ENCODE results near the gene ZDHHC18.
"Not testable (repeated sequence)": the region's sequence is repeated elsewhere in the genome, so short reads cannot be mapped to it uniquely, and the experiment has no call there.

The ZDHHC18 gene

GRCh38 chr1:26862781-26863684, 36.5 kb downstream of the ZDHHC18 start, which contains the start of gene SFN:
SFN (plus strand) TSS chr1:26863149; CDS start chr1:26863213, 64 bp downstream.
- Mint-ChIP-seq H3K27me3 (ENCODE audit: low read depth) (peaks cover 4% of the 10 kb centered on the region), H3K36me3 (ENCODE audit: low read depth) (no peaks in the 10 kb centered on the region), H3K4me1 (peaks cover 15% of the 10 kb centered on the region), H3K9me3 (no peaks in the 10 kb centered on the region), H3K27ac (peak within 1 kb of the TSS in 2 of 3 experiments; percentile 42 to 63), H3K4me3 (peak within 1 kb of the TSS; percentile 79 to 90 (median 89))
- no peak for TF ChIP-seq CTCF (IDR thresholded peaks at IDR 0.05; ENCODE audit: unreplicated experiment in 3 of 3)

GRCh38 chr1:26863685-26864077, 37.2 kb downstream of the ZDHHC18 start:
- H3K27me3 Mint-ChIP-seq (ENCODE audit: low read depth): peaks cover 4% of the 10 kb centered on the region
- no peak overlapping the region for H3K27ac Mint-ChIP-seq
- peaks cover 10% of the 10 kb centered on the region for H3K4me1 Mint-ChIP-seq
- H3K4me3 Mint-ChIP-seq: peak overlapping the region; percentile 79 to 90 (median 79)
- H3K36me3 Mint-ChIP-seq (ENCODE audit: low read depth): no peaks in the 10 kb centered on the region
- H3K9me3 Mint-ChIP-seq: no peaks in the 10 kb centered on the region
- TF ChIP-seq CTCF (IDR thresholded peaks at IDR 0.05; ENCODE audit: unreplicated experiment in 3 of 3): no peak

- Mint-ChIP-seq H3K27me3 (ENCODE audit: low read depth) (peaks cover 4% of the 10 kb centered on the region), H3K27ac (peak overlapping the region; percentile 62 to 76 (median 67)), H3K4me1 (peaks cover 10% of the 10 kb centered on the region), H3K36me3 (ENCODE audit: low read depth) (no peaks in the 10 kb centered on the region), H3K9me3 (no peaks in the 10 kb centered on the region), H3K4me3 (peak overlapping the region; percentile 89 to 90 (median 90))
- TF ChIP-seq CTCF (IDR thresholded peaks at IDR 0.05; ENCODE audit: unreplicated experiment in 3 of 3): no peak
These were observed 38.4 kb downstream of the ZDHHC18 start for GRCh38 chr1:26864610-26865480.

- H3K27me3 Mint-ChIP-seq (ENCODE audit: low read depth); H3K4me1 Mint-ChIP-seq; H3K9me3 Mint-ChIP-seq; H3K36me3 Mint-ChIP-seq (ENCODE audit: low read depth); H3K27ac Mint-ChIP-seq; H3K4me3 Mint-ChIP-seq: not testable (repeated sequence)
These were observed 46.6 kb downstream of the ZDHHC18 start for GRCh38 chr1:26873097-26873496.

DNA sequence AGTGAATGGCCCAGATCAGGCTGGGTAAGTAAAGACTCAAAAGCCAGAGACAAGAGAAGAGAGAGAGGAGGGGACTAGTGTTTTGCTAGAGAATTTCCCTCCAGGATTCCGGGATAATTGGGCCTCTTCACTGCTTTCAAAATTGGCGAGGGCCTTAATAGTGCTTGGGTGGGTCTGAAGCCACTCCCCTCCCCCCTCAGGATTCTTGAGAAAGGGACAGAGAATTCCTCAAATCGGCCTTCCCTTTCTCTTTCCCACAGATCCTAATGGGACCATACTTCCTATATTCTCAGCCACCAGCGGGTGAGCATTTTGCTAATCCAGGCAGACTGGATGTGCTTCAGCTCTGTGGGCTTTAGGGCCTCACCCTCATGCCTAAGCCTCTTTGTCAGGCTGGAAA, 48.4 kb downstream of the ZDHHC18 start:
- no peak for TF ChIP-seq CTCF (IDR thresholded peaks at IDR 0.05; ENCODE audit: unreplicated experiment in 3 of 3)
- Mint-ChIP-seq H3K9me3 (no peaks in the 10 kb centered on the region), H3K27ac (no peak overlapping the region), H3K36me3 (ENCODE audit: low read depth) (peaks cover 9% of the 10 kb centered on the region), H3K27me3 (ENCODE audit: low read depth) (no peaks in the 10 kb centered on the region), H3K4me3 (no peak overlapping the region), H3K4me1 (no peaks in the 10 kb centered on the region)

DNA sequence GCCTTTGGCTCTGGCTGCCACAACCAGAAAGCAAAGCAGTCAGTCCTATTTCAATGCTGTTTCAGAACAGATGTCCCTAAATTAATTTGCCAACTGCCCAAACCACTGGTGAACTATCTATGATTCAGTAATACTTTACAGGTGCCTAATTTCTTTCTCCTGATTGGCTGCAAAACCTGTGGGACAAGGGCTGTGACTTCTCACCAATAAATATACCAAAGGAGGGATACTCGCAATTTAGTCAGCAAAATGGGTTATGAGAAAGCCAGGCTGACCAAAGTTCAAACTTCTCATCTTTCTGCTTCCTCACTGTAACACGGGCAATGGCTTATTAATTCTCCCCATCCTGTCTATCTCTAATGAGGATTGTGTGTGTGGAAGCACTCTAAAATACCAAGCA, 50.8 kb downstream of the ZDHHC18 start:
- no peak for TF ChIP-seq CTCF (IDR thresholded peaks at IDR 0.05; ENCODE audit: unreplicated experiment in 3 of 3)
- no peak overlapping the region for H3K4me3 Mint-ChIP-seq
- H3K4me1 Mint-ChIP-seq: no peaks in the 10 kb centered on the region
- no peaks in the 10 kb centered on the region for H3K9me3 Mint-ChIP-seq
- H3K27ac Mint-ChIP-seq: no peak overlapping the region
- H3K27me3 Mint-ChIP-seq (ENCODE audit: low read depth): no peaks in the 10 kb centered on the region
- peaks cover 18% of the 10 kb centered on the region for H3K36me3 Mint-ChIP-seq (ENCODE audit: low read depth)

Data from nephron (organoid).